ENCODE data around the gene HBG2. TPM values are rescaled to one million over a fixed set of nuclear protein-coding genes. Genes with fewer than 3 reads are reported as not detected.
A peak's percentile ranks its signal among the peaks of the same experiment; 100 is the strongest.

The HBG2 gene
- total RNA-seq, 1 donor from 2014 or later, result not detected

- Mint-ChIP-seq H3K4me3 (ENCODE audit: unreplicated experiment) (no peak overlapping the region), H3K27me3 (ENCODE audit: unreplicated experiment) (peaks cover 17% of the 10 kb centered on the region), H3K4me1 (ENCODE audit: unreplicated experiment) (no peaks in the 10 kb centered on the region), H3K27ac (ENCODE audit: unreplicated experiment) (no peak overlapping the region), H3K9me3 (ENCODE audit: unreplicated experiment) (no peaks in the 10 kb centered on the region), H3K36me3 (ENCODE audit: unreplicated experiment) (no peaks in the 10 kb centered on the region)
- peak; percentile 68 for TF ChIP-seq CTCF (IDR thresholded peaks at IDR 0.05)
- no peak for DNase-seq (ENCODE audit: extremely low spot score, unreplicated experiment)
Measured at GRCh38 chr11:5204787-5205186, 49.8 kb downstream of the HBG2 start.

- no peaks in the 10 kb centered on the region for H3K36me3 Mint-ChIP-seq (ENCODE audit: unreplicated experiment)
Measured at GRCh38 chr11:5203366-5203765, 51.2 kb downstream of the HBG2 start.

More at GRCh38 chr11:5203366-5203765, 51.2 kb downstream of the HBG2 start:
- DNase-seq (ENCODE audit: extremely low spot score, unreplicated experiment), result no peak
- no peak overlapping the region for H3K27ac Mint-ChIP-seq (ENCODE audit: unreplicated experiment)
- H3K4me3 Mint-ChIP-seq (ENCODE audit: unreplicated experiment), result no peak overlapping the region
- H3K27me3 Mint-ChIP-seq (ENCODE audit: unreplicated experiment), result peaks cover 20% of the 10 kb centered on the region
- TF ChIP-seq CTCF (IDR thresholded peaks at IDR 0.05), result no peak
- no peaks in the 10 kb centered on the region for H3K9me3 Mint-ChIP-seq (ENCODE audit: unreplicated experiment)
- no peaks in the 10 kb centered on the region for H3K4me1 Mint-ChIP-seq (ENCODE audit: unreplicated experiment)

Other genes starting within 250 kb of the HBG2 start
- gene OR52J3, start 208.3 kb downstream of the HBG2 start, total RNA-seq, result not detected in 2 replicates
- gene OR52E2, start 195.2 kb downstream of the HBG2 start, total RNA-seq, result not detected in 2 replicates
- gene OR52E1, start 185.2 kb downstream of the HBG2 start, total RNA-seq, result not detected in 2 replicates
- not detected in 2 replicates for gene OR52A5, start 116.4 kb downstream of the HBG2 start, total RNA-seq
- not detected in 2 replicates for gene OR52A1, start 100.0 kb downstream of the HBG2 start, total RNA-seq
- not detected in 2 replicates for gene OR51V1, start 54.1 kb downstream of the HBG2 start, total RNA-seq
- gene HBB, start 27.7 kb downstream of the HBG2 start, total RNA-seq, result not detected in 2 replicates
- gene HBD, start 20.3 kb downstream of the HBG2 start, total RNA-seq, result not detected in 2 replicates
- not detected in 2 replicates for gene HBG1, start 4.9 kb downstream of the HBG2 start, total RNA-seq
- not detected in 2 replicates for gene HBE1, start 15.2 kb upstream of the HBG2 start, total RNA-seq
- not detected in 2 replicates for gene OR51B4, start 47.2 kb upstream of the HBG2 start, total RNA-seq
- not detected in 2 replicates for gene OR51B2, start 69.5 kb upstream of the HBG2 start, total RNA-seq
- gene OR51B5, start 88.7 kb upstream of the HBG2 start, total RNA-seq, result not detected in 2 replicates
- not detected in 2 replicates for gene OR51B6, start 96.7 kb upstream of the HBG2 start, total RNA-seq
- not detected in 2 replicates for gene OR51M1, start 129.0 kb upstream of the HBG2 start, total RNA-seq
- gene OR51Q1, start 167.3 kb upstream of the HBG2 start, total RNA-seq, result not detected in 2 replicates
- gene OR51I1, start 186.7 kb upstream of the HBG2 start, total RNA-seq, result not detected in 2 replicates
- gene OR51I2, start 194.5 kb upstream of the HBG2 start, total RNA-seq, result not detected in 2 replicates
- not detected in 2 replicates for gene OR52D1, start 233.9 kb upstream of the HBG2 start, total RNA-seq

All from osteocyte (in vitro differentiated cells).